Nephron progenitor cell (in vitro differentiated cells): Measurements from ENCODE around the gene USP49.
A peak's percentile ranks its signal among the peaks of the same experiment; 100 is the strongest.

Source experiments
- DNase-seq: peaks from one replicate; pipeline ENCODE4 v3.0.0; 2021
- H3K27ac Mint-ChIP-seq: 2 replicates; pipeline ENCODE4 v1.8.0; 2021; ENCODE audit warnings: mild to moderate bottlenecking, moderate library complexity, mixed read lengths
- H3K27me3 Mint-ChIP-seq: 2 replicates; pipeline ENCODE4 v1.8.0; 2021; ENCODE audit warnings: mild to moderate bottlenecking, low read depth, mixed read lengths; ENCODE audit not compliant: poor library complexity
- H3K36me3 Mint-ChIP-seq: 2 replicates; pipeline ENCODE4 v1.8.0; 2021; ENCODE audit warnings: low read depth, mixed read lengths
- H3K4me1 Mint-ChIP-seq: 2 replicates; pipeline ENCODE4 v1.8.0; 2021; ENCODE audit warnings: mixed read lengths
- H3K4me3 Mint-ChIP-seq: 2 replicates; pipeline ENCODE4 v1.8.0; 2021; ENCODE audit warnings: mild to moderate bottlenecking, moderate library complexity, mixed read lengths
- H3K9me3 Mint-ChIP-seq: 2 replicates; pipeline ENCODE4 v1.8.0; 2021; ENCODE audit warnings: mild to moderate bottlenecking, moderate library complexity, mixed read lengths
- TF ChIP-seq, protein P1 (sequence below): fragments of 200-600 bp; sonication (generic); IDR thresholded peaks from 2 replicates; pipeline ENCODE4 v1.5.0; 2021; ENCODE audit warnings: antibody characterized with exemption

The USP49 gene

DNA sequence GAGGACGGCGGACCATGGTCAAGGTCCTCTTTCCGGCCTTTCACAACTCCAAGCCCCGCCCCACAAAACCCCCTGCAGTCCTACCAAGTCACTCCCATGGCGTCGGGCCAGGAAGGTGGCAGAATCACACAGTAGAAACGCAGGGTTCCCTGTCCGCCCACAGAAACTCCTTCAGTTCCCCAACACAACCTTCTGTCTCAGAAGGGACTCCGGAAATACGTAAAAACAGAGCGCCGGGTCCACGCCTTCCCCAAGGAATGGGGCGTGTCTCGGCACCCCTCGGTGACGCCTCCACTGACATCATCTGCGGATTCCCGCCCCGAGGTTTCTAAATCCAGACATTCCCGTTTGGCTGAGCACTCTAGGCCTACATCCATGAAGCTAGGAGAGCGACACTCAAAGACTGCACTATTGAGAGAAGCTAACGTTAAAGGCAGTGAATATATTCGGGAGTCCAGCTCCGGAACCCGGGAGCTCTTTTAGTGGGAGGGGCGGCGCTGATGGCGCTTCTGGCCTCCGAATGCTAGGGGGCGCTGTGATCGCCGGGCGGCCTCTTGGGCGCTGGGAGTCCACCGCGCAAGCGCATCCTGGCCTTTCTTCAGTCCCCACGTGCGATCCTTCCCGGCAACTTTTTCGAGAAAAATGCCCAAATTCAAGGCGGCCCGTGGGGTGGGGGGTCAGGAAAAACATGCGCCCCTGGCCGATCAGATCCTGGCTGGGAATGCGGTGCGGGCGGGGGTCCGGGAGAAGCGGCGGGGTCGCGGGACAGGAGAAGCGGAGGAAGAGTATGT, 25.9 kb upstream of the USP49 start, which contains the start of the genes BYSL and MED20:
Gene BYSL, plus strand, starts transcription at position 579 of the 791 bp plus-strand sequence. Its CDS starts 64 bp downstream, at position 643.
Gene MED20, minus strand, starts transcription at position 219 of the 791 bp plus-strand sequence. Its CDS starts 121 bp downstream, at position 98.
- Mint-ChIP-seq H3K27me3 (no peaks in the 10 kb centered on the region), H3K4me3 (peak within 1 kb of the TSS; percentile 100), H3K27ac (peak within 1 kb of the TSS; percentile 100), H3K9me3 (no peaks in the 10 kb centered on the region), H3K36me3 (peaks cover 26% of the 10 kb centered on the region), H3K4me1 (peaks cover 50% of the 10 kb centered on the region)
- TF ChIP-seq, protein P1, sequence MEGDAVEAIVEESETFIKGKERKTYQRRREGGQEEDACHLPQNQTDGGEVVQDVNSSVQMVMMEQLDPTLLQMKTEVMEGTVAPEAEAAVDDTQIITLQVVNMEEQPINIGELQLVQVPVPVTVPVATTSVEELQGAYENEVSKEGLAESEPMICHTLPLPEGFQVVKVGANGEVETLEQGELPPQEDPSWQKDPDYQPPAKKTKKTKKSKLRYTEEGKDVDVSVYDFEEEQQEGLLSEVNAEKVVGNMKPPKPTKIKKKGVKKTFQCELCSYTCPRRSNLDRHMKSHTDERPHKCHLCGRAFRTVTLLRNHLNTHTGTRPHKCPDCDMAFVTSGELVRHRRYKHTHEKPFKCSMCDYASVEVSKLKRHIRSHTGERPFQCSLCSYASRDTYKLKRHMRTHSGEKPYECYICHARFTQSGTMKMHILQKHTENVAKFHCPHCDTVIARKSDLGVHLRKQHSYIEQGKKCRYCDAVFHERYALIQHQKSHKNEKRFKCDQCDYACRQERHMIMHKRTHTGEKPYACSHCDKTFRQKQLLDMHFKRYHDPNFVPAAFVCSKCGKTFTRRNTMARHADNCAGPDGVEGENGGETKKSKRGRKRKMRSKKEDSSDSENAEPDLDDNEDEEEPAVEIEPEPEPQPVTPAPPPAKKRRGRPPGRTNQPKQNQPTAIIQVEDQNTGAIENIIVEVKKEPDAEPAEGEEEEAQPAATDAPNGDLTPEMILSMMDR, result peak; percentile 98
- peak; percentile 96 for DNase-seq

DNA sequence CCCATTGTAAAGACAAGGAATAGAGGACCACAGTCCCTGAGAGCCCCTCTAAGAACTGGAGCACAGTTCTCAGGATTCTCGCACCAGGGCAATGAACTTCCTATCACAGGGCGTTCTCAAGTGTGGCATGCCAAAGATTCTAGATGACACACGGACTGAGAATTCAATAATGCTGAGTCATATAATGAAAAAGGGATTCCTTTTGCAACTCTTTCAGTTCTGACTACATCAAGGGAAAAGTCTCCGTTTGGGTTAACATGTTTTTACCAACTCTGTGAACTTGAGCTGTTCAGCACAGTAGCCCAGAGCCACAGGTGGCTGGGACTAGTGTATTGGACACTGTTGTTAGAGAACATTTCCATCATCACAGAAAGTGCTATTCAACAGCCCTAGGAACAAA, 22.4 kb upstream of the USP49 start:
- H3K4me3 Mint-ChIP-seq, result no peak overlapping the region
- H3K4me1 Mint-ChIP-seq, result peaks cover 23% of the 10 kb centered on the region

DNA sequence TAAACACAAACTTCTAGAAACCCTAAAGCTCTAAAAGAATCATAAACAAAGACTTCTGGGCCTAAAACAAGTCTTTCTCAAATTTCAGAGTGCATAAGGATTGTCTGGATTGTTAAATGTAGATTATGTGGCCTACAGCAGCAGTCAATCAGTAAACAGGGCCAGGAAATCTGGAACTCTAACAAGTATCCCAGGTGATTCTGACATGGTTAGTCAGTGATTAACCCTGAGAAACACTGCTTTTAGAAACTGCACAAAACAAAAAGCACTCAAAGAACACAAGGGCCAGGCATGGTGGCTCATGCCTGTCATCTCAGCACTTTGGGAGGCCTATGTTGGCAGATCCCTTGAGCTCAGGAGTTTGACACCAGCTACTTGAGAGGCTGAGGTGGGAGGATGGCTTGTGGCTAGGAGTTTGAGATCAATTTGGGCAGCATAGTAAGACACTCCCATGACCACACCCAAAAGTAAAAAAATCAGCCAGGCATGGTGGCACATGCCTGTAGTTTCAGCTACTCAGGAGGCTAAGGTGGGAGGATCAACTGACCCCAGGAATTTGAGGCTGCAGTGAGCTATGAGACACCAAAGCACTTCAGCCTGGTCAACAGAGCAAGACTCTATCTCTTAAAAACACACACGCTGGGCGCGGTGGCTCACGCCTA, 19.8 kb upstream of the USP49 start:
- no peak overlapping the region for H3K4me3 Mint-ChIP-seq
- peaks cover 16% of the 10 kb centered on the region for H3K36me3 Mint-ChIP-seq
- H3K9me3 Mint-ChIP-seq, result no peaks in the 10 kb centered on the region
- H3K27ac Mint-ChIP-seq, result peak overlapping the region; percentile 48
- peaks cover 6% of the 10 kb centered on the region for H3K4me1 Mint-ChIP-seq
- no peak for DNase-seq
- H3K27me3 Mint-ChIP-seq, result no peaks in the 10 kb centered on the region
- TF ChIP-seq, protein P1, result no peak

More for the DNA sequence above, 22.4 kb upstream of the USP49 start:
- Mint-ChIP-seq H3K9me3 (no peaks in the 10 kb centered on the region), H3K27me3 (no peaks in the 10 kb centered on the region), H3K36me3 (peaks cover 16% of the 10 kb centered on the region), H3K27ac (no peak overlapping the region)
- no peak for DNase-seq
- TF ChIP-seq, protein P1, result no peak

DNA sequence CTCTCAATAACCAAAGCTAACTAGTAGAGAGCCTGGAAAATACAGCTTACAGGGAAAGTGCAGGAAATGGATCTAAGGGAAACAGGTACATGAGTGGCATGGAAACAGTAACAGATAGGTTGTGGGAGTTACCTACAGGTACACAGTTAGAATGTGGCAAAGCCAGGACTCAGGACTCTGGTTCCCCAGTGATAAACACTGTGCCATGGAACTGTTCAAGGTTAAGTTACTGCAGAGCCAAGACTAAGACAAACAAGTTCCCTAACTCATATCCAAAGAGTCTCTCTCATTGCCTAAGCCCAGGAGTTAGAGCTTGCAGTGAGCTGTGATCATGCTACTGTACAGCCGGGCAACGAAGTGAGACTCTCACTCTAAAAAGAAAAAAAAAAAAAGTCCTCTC, 19.2 kb upstream of the USP49 start:
- Mint-ChIP-seq H3K27ac (no peak overlapping the region), H3K36me3 (peaks cover 16% of the 10 kb centered on the region), H3K27me3 (no peaks in the 10 kb centered on the region), H3K4me1 (no peaks in the 10 kb centered on the region), H3K4me3 (no peak overlapping the region), H3K9me3 (no peaks in the 10 kb centered on the region)
- TF ChIP-seq, protein P1, result no peak
- DNase-seq, result no peak

DNA sequence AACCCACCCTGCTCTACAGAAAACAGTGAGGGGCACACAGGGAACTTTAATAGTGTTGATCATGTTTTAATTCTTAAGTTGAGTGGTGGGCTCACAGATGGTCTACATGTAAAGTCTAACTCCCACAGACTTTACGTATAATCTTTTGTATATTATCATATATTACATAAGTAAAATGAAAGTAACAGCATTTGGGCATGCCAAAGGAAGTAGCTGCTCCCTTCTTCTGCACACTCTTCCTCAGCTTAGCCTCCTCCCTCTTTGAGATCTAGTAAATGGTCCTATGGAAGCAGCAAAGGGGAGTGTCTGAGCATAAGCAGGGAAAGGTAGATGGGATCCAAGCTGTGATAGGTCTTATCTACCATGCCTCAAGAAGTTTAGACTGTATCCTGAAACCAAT, 14.6 kb upstream of the USP49 start:
- Mint-ChIP-seq H3K4me1 (no peaks in the 10 kb centered on the region), H3K36me3 (peaks cover 34% of the 10 kb centered on the region), H3K27me3 (no peaks in the 10 kb centered on the region), H3K9me3 (no peaks in the 10 kb centered on the region), H3K27ac (no peak overlapping the region), H3K4me3 (no peak overlapping the region)
- DNase-seq, result no peak
- TF ChIP-seq, protein P1, result no peak
